Panc1 (cell line): Measurements from ENCODE around the gene DNAAF5. TPM values are rescaled to one million over a fixed set of nuclear protein-coding genes. Genes with fewer than 3 reads are reported as not detected.

Experiments used
- ATAC-seq: fragments of 200-7000 bp; cut with Tn5 transposase; 2 replicates; pipeline ENCODE4 v1.9.1; 2020; ENCODE audit warnings: mild to moderate bottlenecking, moderate library complexity
- BruUV-seq: library from RNA; stranded (reverse); fragments of 400-500 nt; replicated peaks from 2 replicates; lab custom pipeline; 2021; lab: Mats Ljungman, UMichigan
- CTCF ChIA-PET: fragments of 300-600 bp; sonication (Branson Sonifier 250); formaldehyde crosslinking; loops from one replicate; lab custom pipeline; 2022; ENCODE audit warnings: antibody characterized with exemption; lab: Charles Lee
- POLR2A ChIA-PET: fragments of 300-600 bp; sonication (Branson Sonifier 250); formaldehyde crosslinking; loops from one replicate; lab custom pipeline; 2022; ENCODE audit warnings: antibody characterized with exemption; lab: Charles Lee
- DNase-seq: peaks from one replicate; pipeline ENCODE4 v3.0.0-alpha.2; 2010; ENCODE audit warnings: low read depth, low spot score
- H3K27ac ChIP-seq: 2 replicates; pipeline ENCODE4 v1.5.1; 2011; ENCODE audit warnings: mild to moderate bottlenecking, low read length, inconsistent platforms
- H3K27me3 ChIP-seq: fragments of 200-500 bp; sonication (Bioruptor generic); 2 replicates; pipeline ENCODE4 v1.6.0; 2014; ENCODE audit warnings: low read length, inconsistent platforms; ENCODE audit not compliant: control insufficient read depth, insufficient read depth
- H3K36me3 ChIP-seq: fragments of 200-500 bp; sonication (Bioruptor generic); 2 replicates; pipeline ENCODE4 v1.5.1; 2014; ENCODE audit warnings: inconsistent platforms, mild to moderate bottlenecking, low read length, moderate library complexity; ENCODE audit not compliant: control insufficient read depth, insufficient read depth
- H3K4me1 ChIP-seq: 2 replicates; pipeline ENCODE4 v1.5.1; 2011; ENCODE audit warnings: inconsistent platforms, mild to moderate bottlenecking, low read length, moderate library complexity; ENCODE audit not compliant: control insufficient read depth, insufficient read depth
- H3K4me3 ChIP-seq, 2 experiments: 2 replicates each; pipeline ENCODE4 v1.5.1; 2011 to 2012; ENCODE audit warnings: low read depth in 2 of 2, low read length in 2 of 2, mild to moderate bottlenecking in 2 of 2, inconsistent platforms in 1 of 2, moderate library complexity in 1 of 2
- H3K9me3 ChIP-seq: fragments of 200-500 bp; sonication (Bioruptor generic); 2 replicates; pipeline ENCODE4 v1.5.1; 2014; ENCODE audit warnings: low read depth, mild to moderate bottlenecking, inconsistent platforms, low read length, moderate library complexity; ENCODE audit not compliant: control insufficient read depth, insufficient read depth
- CTCF ChIP-seq: fragments of 450-650 bp; IDR thresholded peaks from 2 replicates; pipeline ENCODE4 v1.5.1; 2017; ENCODE audit warnings: mild to moderate bottlenecking
- POLR2AphosphoS5 ChIP-seq: IDR thresholded peaks from 2 replicates; pipeline ENCODE4 v1.6.1; 2012; ENCODE audit warnings: mild to moderate bottlenecking, low read depth, low read length, moderate library complexity
- REST ChIP-seq, 2 experiments: IDR thresholded peaks; 2 replicates each; pipeline ENCODE4 v1.6.1; 2011 to 2012; ENCODE audit warnings: low read depth in 2 of 2, control low read depth in 1 of 2, low read length in 1 of 2, mild to moderate bottlenecking in 1 of 2, moderate library complexity in 1 of 2; ENCODE audit not compliant: insufficient read depth in 1 of 2
- SIN3A ChIP-seq: IDR thresholded peaks from 2 replicates; pipeline ENCODE4 v1.6.1; 2012; ENCODE audit warnings: low read depth, mild to moderate bottlenecking, low read length, moderate library complexity, borderline replicate concordance; ENCODE audit not compliant: insufficient read depth
- TCF7L2 ChIP-seq: IDR thresholded peaks from 2 replicates; pipeline ENCODE4 v1.6.1; 2011; ENCODE audit warnings: mild to moderate bottlenecking, low read depth, low read length, inconsistent platforms
- in situ Hi-C: cut with HindIII; loops from 2 replicates; pipeline ENCODE4 v1.10.0; 2016; ENCODE audit warnings: low sequenced_read_pairs, low pct_unique_long_range_greater_than_20kb
- intact Hi-C: fragments of 100-400 bp; cut with micrococcal nuclease; formaldehyde crosslinking; loops from one replicate; pipeline ENCODE4 v1.10.0; 2022; ENCODE audit not compliant: unreplicated experiment
- total RNA-seq: library from RNA; stranded (reverse); gene quantifications from one replicate; pipeline ENCODE4 v1.2.1, GENCODE V29; 2021; ENCODE audit not compliant: unreplicated experiment

The DNAAF5 gene
- total RNA-seq, 1 experiment from 2014 or later = 79.5 TPM

- in situ Hi-C loops = no loop called here
- ATAC-seq = no peak
- CTCF ChIA-PET = no interaction called here
- Histone ChIP-seq H3K4me3 (no peak overlapping the region), H3K9me3 (peaks cover 6% of the 10 kb centered on the region; the same call in 1 of the 2 replicates), H3K36me3 (no peaks in the 10 kb centered on the region), H3K4me1 (no peaks in the 10 kb centered on the region), H3K27ac (no peak overlapping the region), H3K27me3 (no peaks in the 10 kb centered on the region)
- POLR2A ChIA-PET = no interaction called here
- TF ChIP-seq TCF7L2 = no peak
- no peak for TF ChIP-seq POLR2AphosphoS5
- no peak for TF ChIP-seq SIN3A
- TF ChIP-seq REST (IDR thresholded peaks at IDR 0.05; ENCODE audit: insufficient read depth in 1 of 2, low read depth in 2 of 2, low read length in 1 of 2) = no peak
- TF ChIP-seq CTCF = no peak
- intact Hi-C loops = no loop called here
- no peak for DNase-seq
- no TSS peak for BruUV-seq
Observed at GRCh38 chr7:701086-701671, 25.3 kb upstream of the DNAAF5 start.

GRCh38 chr7:703049-703448 lies 23.4 kb upstream of the DNAAF5 start:
- no TSS peak for BruUV-seq

More at GRCh38 chr7:703049-703448, 23.4 kb upstream of the DNAAF5 start:
- ChIA-PET POLR2A (no interaction called here), CTCF (no interaction called here)
- Histone ChIP-seq H3K36me3 (no peaks in the 10 kb centered on the region), H3K4me3 (no peak overlapping the region), H3K9me3 (peaks cover 6% of the 10 kb centered on the region; the same call in 1 of the 2 replicates), H3K4me1 (no peaks in the 10 kb centered on the region), H3K27me3 (no peaks in the 10 kb centered on the region), H3K27ac (no peak overlapping the region)
- no peak for TF ChIP-seq SIN3A
- TF ChIP-seq CTCF = no peak
- intact Hi-C loops (no loop called here), in situ Hi-C loops (no loop called here)
- ATAC-seq (no peak), DNase-seq (no peak)
